GM21360 (cell line): ENCODE data around the gene PTGER4.
"Not testable (repeated sequence)": the region's sequence is repeated elsewhere in the genome, so short reads cannot be mapped to it uniquely, and the experiment has no call there.

Experiments
- ATAC-seq: cut with Tn5 transposase; IDR thresholded peaks from one replicate; pipeline ENCODE4 v1.9.1; 2021; ENCODE audit warnings: mild to moderate bottlenecking, moderate library complexity; ENCODE audit not compliant: unreplicated experiment

The PTGER4 gene

GRCh38 chr5:40688996-40689395 lies 9.3 kb downstream of the PTGER4 start:
- no peak for ATAC-seq

GRCh38 chr5:40689438-40689837 lies 9.7 kb downstream of the PTGER4 start:
- no peak for ATAC-seq

GRCh38 chr5:40690267-40690666 lies 10.6 kb downstream of the PTGER4 start:
- ATAC-seq = no peak

- ATAC-seq = no peak
Measured at GRCh38 chr5:40691894-40692293, 12.2 kb downstream of the PTGER4 start.

- ATAC-seq = no peak
Measured at GRCh38 chr5:40694433-40694832, 14.7 kb downstream of the PTGER4 start.

- ATAC-seq = no peak
Measured at GRCh38 chr5:40700116-40700782, 20.5 kb downstream of the PTGER4 start.

GRCh38 chr5:40702027-40702426 lies 22.3 kb downstream of the PTGER4 start:
- not testable (repeated sequence) for ATAC-seq

GRCh38 chr5:40705484-40705883 lies 25.8 kb downstream of the PTGER4 start:
- ATAC-seq = not testable (repeated sequence)

- ATAC-seq = not testable (repeated sequence)
Measured at GRCh38 chr5:40710575-40710974, 30.9 kb downstream of the PTGER4 start.

- ATAC-seq = no peak
Measured at GRCh38 chr5:40714001-40714400, 34.3 kb downstream of the PTGER4 start.

GRCh38 chr5:40716000-40716399 lies 36.3 kb downstream of the PTGER4 start:
- no peak for ATAC-seq

GRCh38 chr5:40716590-40716989 lies 36.9 kb downstream of the PTGER4 start:
- ATAC-seq = no peak

GRCh38 chr5:40717281-40717680 lies 37.6 kb downstream of the PTGER4 start:
- no peak for ATAC-seq

- no peak for ATAC-seq
Measured at GRCh38 chr5:40720069-40720468, 40.4 kb downstream of the PTGER4 start.

GRCh38 chr5:40722497-40722911 lies 42.8 kb downstream of the PTGER4 start:
- not testable (repeated sequence) for ATAC-seq

GRCh38 chr5:40733434-40733833 lies 53.7 kb downstream of the PTGER4 start:
- no peak for ATAC-seq

- no peak for ATAC-seq
Measured at GRCh38 chr5:40733879-40734563, 54.3 kb downstream of the PTGER4 start.

- ATAC-seq = no peak
Measured at GRCh38 chr5:40734986-40735385, 55.3 kb downstream of the PTGER4 start.

- no peak for ATAC-seq
Measured at GRCh38 chr5:40735609-40736008, 55.9 kb downstream of the PTGER4 start.

- ATAC-seq = no peak
Measured at GRCh38 chr5:40736103-40736875, 56.6 kb downstream of the PTGER4 start.

GRCh38 chr5:40738502-40738901 lies 58.8 kb downstream of the PTGER4 start:
- ATAC-seq = no peak
